Esophagus squamous epithelium (tissue), 4 donors: ENCODE measurements around the gene TADA2B.

ENCODE experiments used
- CTCF ChIP-seq, 6 experiments: fragments of 450-650 bp in 4 of 6; fragments of 200-600 bp in 2 of 6; sonication (generic) in 2 of 6; IDR thresholded peaks; one replicate each; pipeline ENCODE4 v1.5.1; 2016 to 2019; ENCODE audit warnings: antibody characterized with exemption in 6 of 6, mild to moderate bottlenecking in 4 of 6, moderate library complexity in 4 of 6
- POLR2A ChIP-seq, 4 donors: fragments of 450-650 bp; IDR thresholded peaks; one replicate each; pipeline ENCODE4 v1.6.1; 2017; ENCODE audit warnings: antibody characterized with exemption in 4 of 4, mild to moderate bottlenecking in 4 of 4, moderate library complexity in 3 of 4

GRCh38 chr4:7052923-7053715 lies 9.9 kb downstream of the TADA2B start:
- TF ChIP-seq CTCF (IDR thresholded peaks at IDR 0.05) (no peak), POLR2A (IDR thresholded peaks at IDR 0.05) (no peak)
